Jurkat, Clone E6-1 (cell line): ENCODE measurements around the gene NQO2.
"Not testable (repeated sequence)": the region's sequence is repeated elsewhere in the genome, so short reads cannot be mapped to it uniquely, and the experiment has no call there.

ENCODE experiments used
- DNase-seq: peaks from one replicate; pipeline ENCODE4 v3.0.0-alpha.2; 2011; ENCODE audit warnings: low read depth, low spot score
- H3K4me3 ChIP-seq: 2 replicates; pipeline ENCODE4 v1.5.1; 2011; ENCODE audit warnings: mild to moderate bottlenecking, low read length, control low read depth, moderate library complexity

The NQO2 gene

DNA sequence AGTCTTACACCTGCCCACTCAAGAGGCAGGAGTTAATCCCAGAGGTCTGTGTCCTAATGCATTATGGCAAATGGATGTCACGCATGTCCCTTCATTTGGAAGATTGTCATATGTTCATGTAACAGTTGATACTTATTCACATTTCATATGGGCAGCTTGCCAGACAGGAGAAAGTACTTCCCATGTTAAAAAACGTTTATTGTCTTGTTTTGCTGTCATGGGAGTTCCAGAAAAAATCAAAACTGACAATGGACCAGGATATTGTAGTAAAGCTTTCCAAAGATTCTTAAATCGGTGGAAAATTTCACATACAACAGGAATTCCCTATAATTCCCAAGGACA lies 55.4 kb downstream of the NQO2 start:
- not testable (repeated sequence) for DNase-seq, H3K4me3 ChIP-seq

DNA sequence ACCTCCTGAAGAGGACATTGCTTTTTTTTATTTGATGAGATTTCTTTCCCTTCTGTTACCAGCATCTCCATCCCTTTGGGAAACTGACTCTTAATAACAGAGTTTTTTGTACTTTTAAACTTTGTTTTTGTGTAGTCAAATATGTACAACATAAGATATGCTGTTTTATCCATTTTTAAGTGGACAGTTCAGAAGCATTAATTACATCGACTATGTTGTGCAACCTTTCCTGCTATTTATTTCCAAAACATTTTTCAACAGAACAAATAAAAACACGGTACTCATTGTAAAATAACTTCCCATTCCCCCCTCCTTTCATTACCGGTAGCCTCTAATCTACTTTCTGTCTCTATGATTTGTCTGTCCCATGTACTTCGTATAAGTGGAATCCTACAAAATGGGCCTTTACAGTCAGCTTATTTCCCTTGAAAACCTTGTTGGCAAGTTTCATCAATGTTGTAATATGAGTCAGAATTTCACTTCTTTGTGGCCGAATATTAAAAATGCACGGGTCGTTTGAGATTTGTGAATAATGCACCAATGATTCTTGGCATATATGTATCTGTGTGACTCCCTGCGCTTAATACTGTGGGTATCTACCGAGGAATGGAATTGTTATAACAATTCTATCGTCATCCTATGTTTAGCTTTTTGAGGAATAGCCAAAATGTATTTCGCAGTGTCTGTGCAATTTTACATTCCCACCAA lies 57.5 kb downstream of the NQO2 start:
- H3K4me3 ChIP-seq = no peak overlapping the region
- DNase-seq = no peak

DNA sequence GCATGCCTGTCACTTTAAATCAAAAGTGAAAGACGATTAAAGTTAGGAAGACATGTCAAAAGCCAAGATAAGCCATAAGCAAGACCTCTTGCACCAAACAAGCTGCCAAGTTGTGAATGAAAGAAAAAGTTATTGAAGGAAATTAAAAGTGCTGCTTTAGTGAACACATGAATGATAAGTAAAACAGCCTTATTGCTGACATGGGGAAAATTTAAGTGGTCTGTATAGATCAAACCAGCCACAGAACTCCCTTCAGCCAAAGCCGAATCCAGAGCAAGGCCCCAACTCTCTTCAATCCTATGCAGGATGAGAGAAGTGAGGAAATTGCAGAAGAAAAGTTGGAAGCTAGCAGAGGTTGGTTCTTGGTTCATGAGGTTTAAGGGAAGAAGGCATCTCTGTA lies 59.3 kb downstream of the NQO2 start:
- no peak overlapping the region for H3K4me3 ChIP-seq
- no peak for DNase-seq

DNA sequence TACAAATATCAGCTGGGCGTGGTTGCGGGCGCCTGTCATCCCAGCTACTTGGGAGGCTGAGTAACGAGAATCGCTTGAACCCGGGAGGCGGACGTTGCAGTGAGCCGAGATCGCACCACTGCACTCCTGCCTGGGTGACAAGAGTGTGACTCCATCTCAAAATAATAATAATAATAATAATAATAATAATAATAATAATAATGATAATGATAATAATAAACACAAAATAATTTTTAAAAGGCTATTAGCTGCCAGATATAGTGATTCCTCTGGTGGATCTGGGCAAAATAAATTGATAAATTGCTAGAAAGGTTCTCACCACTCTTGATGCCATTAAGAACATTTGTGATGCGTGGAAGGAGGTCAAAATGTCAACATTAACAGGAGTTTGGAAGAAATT lies 60.4 kb downstream of the NQO2 start:
- DNase-seq, H3K4me3 ChIP-seq: not testable (repeated sequence)

DNA sequence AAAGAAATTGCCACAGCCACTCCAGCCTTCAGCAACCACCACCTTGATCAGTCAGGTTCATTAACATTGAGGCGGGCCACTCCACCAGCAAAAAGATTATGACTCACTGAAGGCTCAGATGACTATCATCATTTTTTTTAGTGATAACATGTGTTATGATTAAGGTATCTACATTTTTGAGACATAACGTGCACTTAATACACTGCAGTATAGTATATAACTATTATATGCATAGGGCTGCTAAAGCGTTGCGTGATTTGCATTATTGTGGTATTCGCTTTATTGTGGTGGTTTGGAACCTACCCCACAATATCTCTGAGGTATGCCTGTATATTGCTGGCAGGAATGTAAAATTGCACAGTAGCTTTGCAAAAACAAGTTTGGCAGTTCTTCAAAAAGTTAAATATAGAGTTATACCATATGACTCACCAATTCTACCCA lies 61.8 kb downstream of the NQO2 start:
- peak; percentile 38 for DNase-seq
- H3K4me3 ChIP-seq = no peak overlapping the region

DNA sequence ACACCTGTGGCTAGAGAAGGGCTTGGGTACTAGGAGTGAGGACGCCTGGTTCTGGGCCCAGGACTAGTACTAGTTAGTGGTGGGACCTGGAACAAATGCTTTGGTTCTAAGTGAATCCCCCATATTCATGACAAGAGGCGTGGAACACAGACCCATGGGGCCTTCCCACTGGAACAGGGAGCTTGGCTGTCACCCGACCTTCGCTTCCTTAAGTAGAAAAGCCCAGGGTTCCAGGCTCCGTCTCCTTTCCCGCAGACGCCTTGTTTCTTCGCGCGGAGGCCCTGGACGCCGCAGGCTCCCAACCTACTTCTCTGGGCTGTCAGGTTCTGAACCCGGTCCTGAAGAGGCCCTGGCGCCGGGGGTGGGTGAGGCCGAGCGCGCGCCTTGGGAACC lies 63.6 kb downstream of the NQO2 start:
- not testable (repeated sequence) for DNase-seq
- H3K4me3 ChIP-seq = peak overlapping the region; percentile 54; the same call in 1 of the 2 replicates

DNA sequence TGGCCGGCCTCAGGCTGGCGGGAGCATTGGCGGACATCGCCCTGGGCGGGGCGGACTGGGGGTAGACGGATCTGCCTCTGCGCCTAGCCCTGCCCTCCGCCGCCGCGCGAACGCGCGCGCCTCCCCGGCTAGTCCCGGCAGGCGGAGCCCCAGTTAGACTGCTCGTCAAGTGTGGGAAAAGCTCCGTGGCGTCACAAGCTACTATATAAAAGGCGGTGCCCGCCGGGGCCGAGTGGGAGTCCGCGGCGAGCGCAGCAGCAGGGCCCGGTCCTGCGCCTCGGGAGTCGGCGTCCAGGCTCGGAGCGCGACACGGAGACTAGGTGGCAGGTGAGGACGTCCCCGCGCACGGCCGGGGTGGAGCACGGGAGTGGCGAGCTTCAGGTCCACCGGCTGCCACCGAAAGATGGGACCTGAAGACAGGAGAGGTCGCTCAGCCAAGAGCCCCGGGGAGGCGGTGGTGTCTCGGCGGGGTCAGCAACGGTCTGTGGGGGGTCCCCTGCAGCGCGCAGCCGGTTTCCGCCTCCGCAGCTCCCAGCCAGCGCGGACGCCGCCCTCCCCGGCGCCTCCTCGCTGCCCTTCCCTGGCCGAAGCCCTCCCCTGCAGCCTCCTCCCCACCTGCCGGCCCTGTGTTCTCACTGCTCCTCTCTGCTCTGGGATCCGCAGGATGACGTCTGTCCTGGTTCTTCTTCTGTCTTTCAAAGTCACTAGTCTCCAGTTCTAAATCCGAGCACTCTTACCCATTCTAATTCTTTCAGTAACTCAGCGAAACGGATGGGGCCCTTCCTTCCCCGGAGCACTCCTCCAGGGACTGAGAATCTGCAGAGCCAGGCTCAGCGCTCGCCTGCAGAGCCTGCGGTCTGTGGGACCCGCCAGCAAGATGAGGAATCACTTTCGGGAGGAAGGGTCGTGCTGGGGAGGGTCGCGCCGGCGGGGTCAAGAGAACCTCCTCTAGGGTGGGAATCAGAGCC lies 64.3 kb downstream of the NQO2 start:
- H3K4me3 ChIP-seq = peak overlapping the region; percentile 54
- peak; percentile 42 for DNase-seq

DNA sequence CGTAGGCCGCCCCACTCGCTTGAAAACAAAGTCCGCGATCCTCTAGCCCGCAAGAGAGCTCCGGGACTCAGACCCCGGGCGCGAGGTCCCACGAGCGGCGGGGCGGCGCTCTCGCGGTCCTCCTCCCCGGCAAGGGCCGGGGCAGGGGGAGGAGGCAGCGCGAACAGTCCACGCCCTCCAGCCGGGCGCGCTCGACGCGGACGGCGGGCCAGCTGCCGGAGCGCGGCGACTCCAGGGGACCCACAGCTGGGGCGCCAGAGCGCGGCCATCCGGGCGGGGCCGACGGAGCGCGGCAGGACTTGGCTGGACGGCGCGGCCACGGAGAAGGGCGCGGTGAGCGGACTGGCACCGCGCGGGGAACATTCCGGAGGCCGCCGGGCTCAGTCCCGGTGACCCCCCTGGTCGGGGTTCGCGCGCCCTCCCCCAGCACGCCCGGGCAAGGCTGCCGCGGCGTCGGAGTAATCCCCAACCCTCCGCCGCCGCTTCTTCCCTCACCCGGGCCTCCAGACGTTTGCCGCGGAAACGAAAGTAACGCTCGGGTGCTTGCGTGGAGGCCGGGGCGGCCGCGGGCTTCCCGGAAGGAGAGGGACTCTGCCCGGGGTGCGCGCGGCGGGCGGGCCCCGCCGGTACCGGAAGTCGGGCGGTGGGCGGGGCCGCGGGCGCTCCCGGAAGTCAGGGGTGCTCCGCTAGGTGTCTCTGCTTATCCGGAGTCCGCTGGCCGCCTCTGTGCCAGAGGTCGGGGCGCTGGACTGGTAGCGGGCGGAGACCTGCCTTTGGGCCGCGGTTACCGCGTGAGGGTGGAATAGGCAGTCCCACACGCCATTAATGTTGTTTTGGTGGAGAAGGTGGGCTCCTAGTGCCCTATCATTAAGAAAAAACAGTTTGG lies 68.9 kb downstream of the NQO2 start, which contains the start of gene RIPK1:
RIPK1 (plus strand) TSS at position 166 of the 886 bp plus-strand sequence. CDS start 8,330 bp downstream, outside the sequence.
- H3K4me3 ChIP-seq = peak within 1 kb of the TSS; percentile 81
- peak; percentile 75 for DNase-seq
